Measurements from ENCODE around the gene ISCU. TPM values are rescaled to one million over a fixed set of nuclear protein-coding genes. Genes with fewer than 3 reads are reported as not detected.

The ISCU gene
- polyA plus RNA-seq, 1 of the 3 experiments (the other 2 are of a cell fraction): 165 TPM

- no peak overlapping the region for H3K9ac ChIP-seq
- no peaks in the 10 kb centered on the region for H3K36me3 ChIP-seq (replicated peaks in 1 of 2; ENCODE audit: control insufficient read depth in 1 of 2, insufficient read depth in 2 of 2, low read length in 1 of 2)
- no peaks in the 10 kb centered on the region for H3K9me3 ChIP-seq
- ChIA-PET CTCF (interaction anchor here (0.6 to 19.2 kb wide), 51 partner anchors 11 to 705 kb away, joined by 3 to 503 read pairs (median 5); partner anchors contain the start of genes ISCU and SART3), POLR2A (interaction anchor here (0.9 kb wide), 1 partner anchor 12 kb away, joined by 3 read pairs; no protein-coding TSS in a partner anchor)
- no peak for TF ChIP-seq NRF1 (IDR thresholded peaks at IDR 0.05; ENCODE audit: low read depth, low read length)
- no peak for TF ChIP-seq USF2 (IDR thresholded peaks at IDR 0.05; ENCODE audit: borderline replicate concordance, low read depth, low read length)
- TF ChIP-seq PBX3 (IDR thresholded peaks at IDR 0.05): no peak
- TF ChIP-seq ZBTB33 (IDR thresholded peaks at IDR 0.05; ENCODE audit: borderline replicate concordance, low read depth): no peak
- TF ChIP-seq RXRA (IDR thresholded peaks at IDR 0.05; ENCODE audit: borderline replicate concordance, low read depth): no peak
- no peak for TF ChIP-seq SIN3A (IDR thresholded peaks at IDR 0.05; ENCODE audit: borderline replicate concordance, low read depth, low read length)
- no peak for TF ChIP-seq RAD21 (IDR thresholded peaks at IDR 0.05; ENCODE audit: low read length)
- no peak for TF ChIP-seq RFX5 (IDR thresholded peaks at IDR 0.05; ENCODE audit: low read length)
- no peak for TF ChIP-seq TAF1 (IDR thresholded peaks at IDR 0.05; ENCODE audit: borderline replicate concordance, low read depth, low read length)
- no peak for TF ChIP-seq GABPA (IDR thresholded peaks at IDR 0.05; ENCODE audit: low read depth)
- no peak for TF ChIP-seq EP300 (IDR thresholded peaks at IDR 0.05; ENCODE audit: borderline replicate concordance in 1 of 2, low read depth in 1 of 2, low read length in 1 of 2)
- TF ChIP-seq IRF3 (IDR thresholded peaks at IDR 0.05; ENCODE audit: low read depth, low read length): no peak
- TF ChIP-seq FOSL2 (IDR thresholded peaks at IDR 0.05; ENCODE audit: borderline replicate concordance, low read depth): no peak
- no peak for TF ChIP-seq ELF1 (IDR thresholded peaks at IDR 0.05)
- no peak for TF ChIP-seq CHD2 (IDR thresholded peaks at IDR 0.05; ENCODE audit: low read length, partially characterized antibody)
- no peak for TF ChIP-seq JUND (IDR thresholded peaks at IDR 0.05)
- no peaks in the 10 kb centered on the region for H3K79me2 ChIP-seq (ENCODE audit: insufficient read depth)
- no peaks in the 10 kb centered on the region for H3K27me3 ChIP-seq (ENCODE audit: insufficient read depth)
- H3K4me3 ChIP-seq (ENCODE audit: low read depth in 2 of 2, low read length in 1 of 2): no peak overlapping the region
- H3K4me1 ChIP-seq (ENCODE audit: control insufficient read depth in 1 of 2, insufficient read depth in 2 of 2, low read depth in 1 of 2, low read length in 1 of 2): no peaks in the 10 kb centered on the region; a peak in 1 of 4 replicates
- H4K20me1 ChIP-seq (ENCODE audit: insufficient read depth): no peaks in the 10 kb centered on the region
- H2AFZ ChIP-seq (ENCODE audit: low read depth): no peak overlapping the region
- peaks cover 6% of the 10 kb centered on the region for H3F3A ChIP-seq (replicated peaks; ENCODE audit: insufficient read depth)
- no peak for DNase-seq
- H3K4me2 ChIP-seq: no peak overlapping the region
- H3K27ac ChIP-seq (ENCODE audit: low read depth in 2 of 2, low read length in 1 of 2): no peak overlapping the region
- H3K9me2 ChIP-seq: no peaks in the 10 kb centered on the region
- WGBS (ENCODE audit: low lambda C conversion rate): 76% methylated on average over 12 of the region's 14 CpGs
Measured at GRCh38 chr12:108616941-108617858, 54.8 kb downstream of the ISCU start.

Measured in SK-N-SH (cell line).